C4-2B (cell line): ENCODE measurements around the gene ROBO3.

Experiments used
- H3K27ac ChIP-seq: fragments of 450-650 bp; 2 replicates; pipeline ENCODE4 v1.5.1; 2017
- CTCF ChIP-seq: fragments of 450-650 bp; conservative IDR thresholded peaks from 2 replicates; pipeline ENCODE4 v1.5.1; 2017; ENCODE audit warnings: mild to moderate bottlenecking
- ZFX ChIP-seq: fragments of 450-650 bp; IDR thresholded peaks from 2 replicates; pipeline ENCODE4 v1.6.1; 2017

Gene ROBO3

GRCh38 chr11:124887667-124888013 is 22.4 kb downstream of the ROBO3 start:
- TF ChIP-seq CTCF (no peak), ZFX (no peak)
- no peak overlapping the region for H3K27ac ChIP-seq

- H3K27ac ChIP-seq = no peak overlapping the region
- TF ChIP-seq CTCF (no peak), ZFX (no peak)
Measured at GRCh38 chr11:124889191-124890091, 24.2 kb downstream of the ROBO3 start.

GRCh38 chr11:124890151-124890550 is 24.9 kb downstream of the ROBO3 start:
- no peak overlapping the region for H3K27ac ChIP-seq
- TF ChIP-seq CTCF (no peak), ZFX (no peak)

- no peak for TF ChIP-seq CTCF
- no peak for TF ChIP-seq ZFX
- no peak overlapping the region for H3K27ac ChIP-seq
Measured at GRCh38 chr11:124890683-124891372, 25.6 kb downstream of the ROBO3 start.

- H3K27ac ChIP-seq = no peak overlapping the region
- TF ChIP-seq CTCF (no peak), ZFX (no peak)
Measured at GRCh38 chr11:124891373-124891861, 26.2 kb downstream of the ROBO3 start.

GRCh38 chr11:124892146-124892545 is 26.9 kb downstream of the ROBO3 start:
- no peak for TF ChIP-seq CTCF
- TF ChIP-seq ZFX = no peak
- no peak overlapping the region for H3K27ac ChIP-seq

- no peak overlapping the region for H3K27ac ChIP-seq
- TF ChIP-seq ZFX = no peak
- TF ChIP-seq CTCF = no peak
Measured at GRCh38 chr11:124892750-124893454, 27.7 kb downstream of the ROBO3 start.
